Mesenchymal stem cell (in vitro differentiated cells and primary cell): ENCODE data around the gene BMI1.
A peak's percentile ranks its signal among the peaks of the same experiment; 100 is the strongest.

Source experiments
- DNase-seq: peaks from one replicate; pipeline ENCODE4 v3.0.0-alpha.2; 2013
- H2AFZ ChIP-seq: one replicate; pipeline ENCODE4 v1.6.1; 2013; ENCODE audit warnings: low read depth, mild to moderate bottlenecking, control low read depth, inconsistent platforms, low read length, moderate library complexity
- H2AK5ac ChIP-seq: 2 replicates; pipeline ENCODE4 v1.6.1; 2013; ENCODE audit warnings: low read length, moderate library complexity, mild to moderate bottlenecking, inconsistent platforms; ENCODE audit not compliant: severe bottlenecking
- H2BK120ac ChIP-seq: one replicate; pipeline ENCODE4 v1.6.1; 2013; ENCODE audit warnings: low read depth, mild to moderate bottlenecking, inconsistent platforms, low read length, moderate library complexity
- H2BK12ac ChIP-seq, 2 experiments: one replicate each; pipeline ENCODE4 v1.6.1; 2013; ENCODE audit warnings: inconsistent platforms in 2 of 2, low read length in 2 of 2, mild to moderate bottlenecking in 2 of 2, moderate library complexity in 2 of 2, control low read depth in 1 of 2
- H2BK15ac ChIP-seq: one replicate; pipeline ENCODE4 v1.6.1; 2013; ENCODE audit warnings: mild to moderate bottlenecking, low read depth, inconsistent platforms; ENCODE audit not compliant: poor library complexity, severe bottlenecking
- H2BK5ac ChIP-seq: 2 replicates; pipeline ENCODE4 v1.6.1; 2013; ENCODE audit warnings: low read depth, mild to moderate bottlenecking, low read length, control low read depth, inconsistent platforms; ENCODE audit not compliant: poor library complexity, severe bottlenecking
- H3K14ac ChIP-seq, 2 experiments: one replicate each; pipeline ENCODE4 v1.6.1; 2013; ENCODE audit warnings: inconsistent platforms in 2 of 2, low read length in 2 of 2, control low read depth in 1 of 2, mild to moderate bottlenecking in 1 of 2, moderate library complexity in 1 of 2
- H3K18ac ChIP-seq, 2 experiments: one replicate each; pipeline ENCODE4 v1.6.1; 2013; ENCODE audit warnings: inconsistent platforms in 2 of 2, low read length in 2 of 2, control low read depth in 1 of 2, low read depth in 1 of 2, mild to moderate bottlenecking in 1 of 2
- H3K23ac ChIP-seq, 2 experiments: one replicate each; pipeline ENCODE4 v1.6.1; 2013; ENCODE audit warnings: inconsistent platforms in 2 of 2, low read length in 2 of 2, mild to moderate bottlenecking in 2 of 2, moderate library complexity in 2 of 2, control low read depth in 1 of 2
- H3K27ac ChIP-seq: 2 replicates; pipeline ENCODE4 v1.5.1; 2013; ENCODE audit warnings: mild to moderate bottlenecking, moderate library complexity, low read length, control low read depth, inconsistent platforms; ENCODE audit not compliant: poor library complexity, severe bottlenecking
- H3K27me3 ChIP-seq, 2 experiments: 2 replicates each; pipeline versions ENCODE4 v1.6.1 to v1.7.0; 2013; ENCODE audit warnings: low read length in 2 of 2, mild to moderate bottlenecking in 2 of 2, moderate library complexity in 2 of 2, control low read depth in 1 of 2, inconsistent platforms in 1 of 2; ENCODE audit not compliant: control insufficient read depth in 1 of 2, insufficient read depth in 1 of 2
- H3K36me3 ChIP-seq, 2 experiments: 2 replicates each; pipeline versions ENCODE4 v1.6.1 to v1.7.0; 2013; ENCODE audit warnings: low read length in 2 of 2, control low read depth in 1 of 2, inconsistent platforms in 1 of 2, low read depth in 1 of 2, mild to moderate bottlenecking in 1 of 2; ENCODE audit not compliant: insufficient read depth in 2 of 2, control insufficient read depth in 1 of 2
- H3K4ac ChIP-seq, 2 experiments: one replicate each; pipeline ENCODE4 v1.6.1; 2013; ENCODE audit warnings: inconsistent platforms in 2 of 2, low read length in 2 of 2, mild to moderate bottlenecking in 2 of 2, moderate library complexity in 2 of 2, control low read depth in 1 of 2, low read depth in 1 of 2
- H3K4me1 ChIP-seq: 2 replicates; pipeline ENCODE4 v1.6.1; 2013; ENCODE audit warnings: low read depth, low read length, control low read depth; ENCODE audit not compliant: control insufficient read depth, insufficient read depth
- H3K4me2 ChIP-seq: 2 replicates; pipeline ENCODE4 v1.6.1; 2013; ENCODE audit warnings: low read length, mild to moderate bottlenecking, inconsistent platforms; ENCODE audit not compliant: poor library complexity, severe bottlenecking
- H3K4me3 ChIP-seq, 2 experiments: 2 replicates each; pipeline versions ENCODE4 v1.5.1 to v1.7.0; 2013; ENCODE audit warnings: low read length in 2 of 2, mild to moderate bottlenecking in 2 of 2, control low read depth in 1 of 2, low read depth in 1 of 2; ENCODE audit not compliant: insufficient read depth in 1 of 2
- H3K79me1 ChIP-seq: replicated peaks from 2 replicates; pipeline ENCODE4 v1.6.1; 2013; ENCODE audit warnings: mild to moderate bottlenecking, control low read depth, low read length, inconsistent platforms; ENCODE audit not compliant: poor library complexity, severe bottlenecking
- H3K9ac ChIP-seq: 2 replicates; pipeline ENCODE4 v1.7.0; 2013; ENCODE audit warnings: mild to moderate bottlenecking, low read length, moderate library complexity
- H3K9me3 ChIP-seq: 2 replicates; pipeline ENCODE4 v1.7.0; 2013; ENCODE audit warnings: mild to moderate bottlenecking, low read length; ENCODE audit not compliant: control insufficient read depth
- H4K8ac ChIP-seq: one replicate; pipeline ENCODE4 v1.6.1; 2013; ENCODE audit warnings: inconsistent platforms, mild to moderate bottlenecking, low read length, moderate library complexity
- H4K91ac ChIP-seq: one replicate; pipeline ENCODE4 v1.6.1; 2013; ENCODE audit warnings: mild to moderate bottlenecking, low read length, inconsistent platforms
- WGBS: methylation state at CpG from one replicate; pipeline ENCODE4 v1.1.7; 2013; ENCODE audit warnings: mixed read lengths; 5-methylcytosine and 5-hydroxymethylcytosine counted together

BMI1 gene

DNA sequence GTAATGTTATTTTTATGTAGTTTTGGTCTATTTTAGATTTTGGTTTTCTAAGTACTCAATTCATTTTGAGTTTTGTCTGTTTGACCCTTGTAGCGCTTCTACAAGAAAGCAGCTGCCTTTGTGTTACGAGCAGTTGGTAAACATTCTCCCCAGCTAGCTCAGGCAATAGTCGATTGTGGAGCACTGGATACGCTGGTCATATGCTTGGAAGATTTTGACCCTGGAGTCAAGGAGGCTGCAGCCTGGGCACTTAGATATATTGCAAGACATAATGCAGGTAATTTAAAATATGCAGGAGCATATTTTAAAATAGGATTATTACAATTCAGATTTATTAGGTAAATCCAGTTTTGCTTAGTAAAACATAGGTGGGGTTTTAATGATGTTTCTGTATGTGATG lies 47.5 kb downstream of the BMI1 start:
- no peak overlapping the region for H2BK12ac ChIP-seq
- H3K9me3 ChIP-seq = no peaks in the 10 kb centered on the region
- H3K18ac ChIP-seq = no peak overlapping the region
- H3K14ac ChIP-seq = no peak overlapping the region
- no peak overlapping the region for H3K4me2 ChIP-seq
- H2BK15ac ChIP-seq = no peak overlapping the region
- no peak overlapping the region for H2AFZ ChIP-seq
- H3K23ac ChIP-seq = no peak overlapping the region
- 79% methylated on average over 4 of the region's 4 CpGs for WGBS
- H3K9ac ChIP-seq = no peak overlapping the region
- H3K4me1 ChIP-seq = no peaks in the 10 kb centered on the region
- no peaks in the 10 kb centered on the region for H3K36me3 ChIP-seq
- no peak overlapping the region for H2BK120ac ChIP-seq
- no peak overlapping the region for H3K27ac ChIP-seq
- H2AK5ac ChIP-seq = no peak overlapping the region
- no peaks in the 10 kb centered on the region for H3K79me1 ChIP-seq
- no peak overlapping the region for H4K8ac ChIP-seq
- no peak for DNase-seq
- H2BK5ac ChIP-seq = no peak overlapping the region
- no peak overlapping the region for H4K91ac ChIP-seq
- H3K4me3 ChIP-seq = no peak overlapping the region
- no peak overlapping the region for H3K4ac ChIP-seq
- H3K27me3 ChIP-seq = no peaks in the 10 kb centered on the region

DNA sequence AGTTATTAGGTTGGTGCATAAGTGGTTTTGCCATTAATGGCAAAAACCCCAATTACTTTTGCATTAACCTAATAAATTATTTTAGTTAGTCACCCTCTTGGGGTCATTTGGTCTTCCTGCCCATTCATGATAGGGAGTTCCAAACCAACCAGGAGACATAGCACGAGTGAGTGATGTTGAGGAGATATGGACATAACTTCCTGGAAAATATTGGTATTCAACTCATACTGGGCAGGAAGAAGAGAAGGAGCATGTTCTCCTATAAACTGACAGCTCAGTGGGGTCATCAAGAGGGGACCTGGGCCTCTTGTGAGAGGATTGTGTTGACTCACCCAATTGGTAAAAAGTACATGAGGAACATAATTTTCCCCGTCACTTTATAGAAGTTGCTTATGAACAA lies 48.1 kb downstream of the BMI1 start:
- 92% methylated on average over 1 of the region's 2 CpGs for WGBS
- no peak overlapping the region for H2BK15ac ChIP-seq
- H3K9me3 ChIP-seq = no peaks in the 10 kb centered on the region
- no peak overlapping the region for H3K18ac ChIP-seq
- no peak overlapping the region for H2BK120ac ChIP-seq
- H3K27ac ChIP-seq = no peak overlapping the region
- no peaks in the 10 kb centered on the region for H3K27me3 ChIP-seq
- DNase-seq = no peak
- H3K9ac ChIP-seq = no peak overlapping the region
- no peak overlapping the region for H2AK5ac ChIP-seq
- H3K36me3 ChIP-seq = no peaks in the 10 kb centered on the region
- no peak overlapping the region for H3K4me2 ChIP-seq
- H3K4ac ChIP-seq = no peak overlapping the region
- H3K4me1 ChIP-seq = no peaks in the 10 kb centered on the region
- no peak overlapping the region for H3K23ac ChIP-seq
- no peak overlapping the region for H2BK5ac ChIP-seq
- no peak overlapping the region for H4K8ac ChIP-seq
- no peak overlapping the region for H4K91ac ChIP-seq
- H3K4me3 ChIP-seq = no peak overlapping the region
- no peak overlapping the region for H2BK12ac ChIP-seq
- no peak overlapping the region for H3K14ac ChIP-seq
- no peak overlapping the region for H2AFZ ChIP-seq
- no peaks in the 10 kb centered on the region for H3K79me1 ChIP-seq

DNA sequence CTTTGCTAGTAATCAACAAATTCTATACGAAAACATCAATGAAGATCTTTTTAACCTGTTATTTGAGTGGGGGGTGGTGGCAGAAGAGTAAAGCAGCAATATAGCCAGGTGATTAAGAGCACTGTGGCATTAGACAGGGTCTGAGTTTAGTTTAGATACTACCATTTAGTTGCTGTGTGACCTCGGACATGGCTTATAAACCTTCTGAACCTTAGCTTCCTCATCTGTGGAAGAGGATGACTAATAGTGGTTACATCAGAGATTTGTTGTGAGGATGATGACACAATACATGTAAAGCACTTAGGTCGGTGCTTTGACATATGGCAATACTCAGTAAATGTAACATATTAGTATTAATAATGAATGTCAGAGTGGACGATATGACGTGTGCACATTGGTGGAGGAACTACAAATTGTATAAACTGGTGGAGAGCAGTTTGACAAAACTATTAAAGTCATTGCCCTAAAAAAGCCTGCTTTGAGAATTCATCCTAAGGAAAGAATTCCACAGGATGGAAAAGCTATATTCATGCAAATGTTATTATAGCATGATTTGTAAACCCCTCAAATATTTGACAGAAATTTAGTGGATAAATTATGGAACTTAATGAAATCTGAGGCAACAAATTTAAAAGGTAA lies 48.7 kb downstream of the BMI1 start:
- Histone ChIP-seq H3K4me3 (no peak overlapping the region), H3K14ac (no peak overlapping the region), H3K27ac (no peak overlapping the region), H2BK120ac (no peak overlapping the region), H2AK5ac (no peak overlapping the region), H2AFZ (no peak overlapping the region), H3K9ac (no peak overlapping the region), H3K4me2 (no peak overlapping the region), H3K18ac (no peak overlapping the region), H3K9me3 (no peaks in the 10 kb centered on the region), H2BK15ac (no peak overlapping the region), H4K91ac (no peak overlapping the region), H4K8ac (no peak overlapping the region), H3K4me1 (no peaks in the 10 kb centered on the region), H3K4ac (no peak overlapping the region), H3K36me3 (no peaks in the 10 kb centered on the region), H2BK12ac (no peak overlapping the region), H3K23ac (no peak overlapping the region), H3K79me1 (no peaks in the 10 kb centered on the region), H2BK5ac (no peak overlapping the region), H3K27me3 (no peaks in the 10 kb centered on the region)
- DNase-seq = peak; percentile 67
- WGBS = 89% methylated on average over 4 of the region's 5 CpGs

DNA sequence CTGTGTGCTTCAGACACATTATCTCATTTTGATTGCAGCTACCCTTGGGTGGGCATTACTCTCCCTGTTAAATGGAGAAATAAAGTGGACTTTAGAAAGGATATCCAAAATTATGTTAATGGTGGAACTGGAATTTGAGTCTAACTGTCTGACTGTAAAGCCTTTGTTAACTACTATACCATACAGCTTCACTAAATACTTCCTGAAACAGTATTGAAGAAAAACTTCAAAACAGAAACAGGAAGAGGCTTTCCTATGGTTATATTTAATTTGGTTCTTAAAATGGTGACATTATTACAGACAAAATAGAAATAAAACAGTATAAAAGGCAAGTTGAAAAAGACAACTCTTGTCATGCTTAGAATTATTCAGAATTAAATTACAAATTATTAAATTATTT lies 49.4 kb downstream of the BMI1 start:
- no peak overlapping the region for H2AFZ ChIP-seq
- no peak overlapping the region for H3K23ac ChIP-seq
- H4K8ac ChIP-seq = no peak overlapping the region
- H4K91ac ChIP-seq = no peak overlapping the region
- no peak overlapping the region for H2BK15ac ChIP-seq
- no peak overlapping the region for H3K4ac ChIP-seq
- no peak for DNase-seq
- H3K36me3 ChIP-seq = no peaks in the 10 kb centered on the region
- no peak overlapping the region for H3K27ac ChIP-seq
- no peak overlapping the region for H2AK5ac ChIP-seq
- H3K18ac ChIP-seq = no peak overlapping the region
- no peaks in the 10 kb centered on the region for H3K79me1 ChIP-seq
- no peak overlapping the region for H2BK12ac ChIP-seq
- no peak overlapping the region for H3K9ac ChIP-seq
- no peaks in the 10 kb centered on the region for H3K27me3 ChIP-seq
- no peaks in the 10 kb centered on the region for H3K4me1 ChIP-seq
- no peak overlapping the region for H3K4me3 ChIP-seq
- no peak overlapping the region for H3K4me2 ChIP-seq
- no peak overlapping the region for H2BK5ac ChIP-seq
- H3K14ac ChIP-seq = no peak overlapping the region
- H3K9me3 ChIP-seq = no peaks in the 10 kb centered on the region
- no peak overlapping the region for H2BK120ac ChIP-seq
